AG09319 (cell line): Measurements from ENCODE around the gene BCL10.
A peak's percentile ranks its signal among the peaks of the same experiment; 100 is the strongest.

Experiments
- DNase-seq: peaks from one replicate; pipeline ENCODE4 v3.0.0-alpha.2; 2010; ENCODE audit warnings: low read depth; ENCODE audit errors: extremely low read depth
- CTCF ChIP-seq: IDR thresholded peaks from 2 replicates; pipeline ENCODE4 v1.5.1; 2011; ENCODE audit warnings: low read depth, mild to moderate bottlenecking, inconsistent platforms, low read length, moderate library complexity

BCL10 gene

GRCh38 chr1:85289207-85289847 lies 12.9 kb upstream of the BCL10 start:
- TF ChIP-seq CTCF, result no peak
- peak; percentile 42 for DNase-seq

DNA sequence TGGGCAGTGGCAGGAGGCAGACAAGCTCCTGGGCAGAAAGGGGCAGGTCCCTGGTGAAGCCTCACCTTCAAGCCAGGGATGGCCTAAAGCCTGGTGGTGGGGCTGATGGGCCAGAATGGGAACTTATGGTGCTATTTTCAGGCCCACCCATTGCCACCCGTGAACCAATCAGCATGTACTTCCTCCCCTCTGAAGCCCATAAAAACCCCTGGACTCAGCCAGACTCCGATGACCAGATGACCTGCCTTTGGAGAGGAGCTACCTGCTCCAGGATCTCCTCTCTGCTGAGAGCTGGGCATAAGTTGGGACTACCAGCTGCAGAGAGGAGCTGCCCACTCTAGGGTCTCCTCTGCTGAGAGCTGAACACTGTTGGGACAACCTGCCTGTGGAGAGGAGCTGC lies 7.8 kb upstream of the BCL10 start:
- no peak for DNase-seq
- no peak for TF ChIP-seq CTCF

DNA sequence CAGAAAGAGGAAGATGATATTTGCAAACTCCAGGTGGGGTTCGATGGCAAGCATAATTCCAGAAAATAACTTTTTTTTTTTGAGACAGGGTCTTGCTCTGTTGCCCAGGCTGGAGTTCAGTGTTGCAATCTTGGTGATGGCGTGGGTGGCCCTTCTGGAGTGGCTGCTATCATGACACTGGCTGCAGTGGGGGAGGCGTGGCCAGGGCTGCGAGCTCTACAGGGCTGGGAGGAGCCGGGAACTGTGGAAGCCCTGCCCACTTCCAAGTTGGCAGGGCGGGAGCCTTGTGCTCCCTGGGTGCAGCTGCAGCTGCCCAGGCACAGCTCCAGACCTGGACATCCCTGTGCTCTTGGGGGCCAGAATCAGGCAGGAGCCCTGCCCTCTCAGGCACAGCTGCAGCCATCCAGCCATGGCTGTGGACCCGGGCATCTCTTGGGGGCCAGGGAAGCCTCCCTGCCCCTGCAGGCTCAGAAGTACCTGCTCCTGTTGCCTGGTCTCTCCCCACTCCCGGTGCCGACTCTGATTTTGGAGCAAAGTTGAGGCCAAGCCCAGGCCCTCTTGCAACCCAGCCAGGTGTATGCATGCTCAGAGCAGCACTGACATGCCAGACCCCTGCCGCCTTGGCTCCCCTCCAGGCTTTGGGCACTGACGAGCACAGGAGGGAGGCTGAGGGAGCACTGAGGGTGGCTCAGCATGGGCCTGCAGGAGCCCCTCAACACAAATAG lies 7.2 kb upstream of the BCL10 start:
- DNase-seq, result no peak
- TF ChIP-seq CTCF, result no peak

DNA sequence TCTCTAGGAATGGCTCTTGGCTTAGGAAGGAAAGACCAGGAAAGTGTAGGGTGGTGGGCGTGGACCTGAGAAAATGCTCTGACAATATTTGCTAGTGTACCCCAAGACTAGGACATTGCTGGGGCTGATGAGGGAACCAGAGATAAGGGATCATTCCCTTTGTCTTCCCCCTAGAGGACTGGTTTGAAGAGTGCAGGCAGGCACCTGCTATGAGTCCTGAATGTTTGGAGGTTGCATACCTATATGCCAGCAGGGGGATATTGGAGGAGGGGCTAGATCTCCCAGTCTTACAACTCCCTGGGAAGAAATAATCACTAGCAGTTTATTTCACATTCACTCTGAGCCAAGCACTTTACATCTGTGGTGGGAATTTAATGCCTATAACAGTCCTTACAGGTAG lies 6.0 kb upstream of the BCL10 start:
- DNase-seq, result no peak
- no peak for TF ChIP-seq CTCF

DNA sequence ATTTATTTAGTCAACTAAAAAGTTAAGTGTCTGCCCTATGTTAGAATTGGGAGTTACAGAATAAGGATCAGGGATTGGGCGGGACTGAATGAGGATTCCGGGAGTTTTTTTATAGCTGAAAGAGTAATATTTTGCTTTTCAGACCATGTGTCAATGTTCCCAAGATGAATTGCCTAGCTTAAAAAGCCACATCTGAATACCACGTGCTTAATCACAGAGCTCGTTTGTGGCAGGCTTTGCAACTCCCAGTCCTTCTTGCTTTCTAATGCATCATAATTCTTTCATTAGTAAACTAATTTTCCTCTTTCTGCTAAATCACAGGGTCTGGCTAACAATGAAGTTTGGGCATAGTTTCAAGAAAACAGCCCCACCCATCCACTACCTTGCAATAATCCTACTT lies 4.2 kb upstream of the BCL10 start:
- no peak for TF ChIP-seq CTCF
- no peak for DNase-seq

- DNase-seq, result no peak
- TF ChIP-seq CTCF, result no peak
Measured at GRCh38 chr1:85279458-85280080, 3.1 kb upstream of the BCL10 start.

DNA sequence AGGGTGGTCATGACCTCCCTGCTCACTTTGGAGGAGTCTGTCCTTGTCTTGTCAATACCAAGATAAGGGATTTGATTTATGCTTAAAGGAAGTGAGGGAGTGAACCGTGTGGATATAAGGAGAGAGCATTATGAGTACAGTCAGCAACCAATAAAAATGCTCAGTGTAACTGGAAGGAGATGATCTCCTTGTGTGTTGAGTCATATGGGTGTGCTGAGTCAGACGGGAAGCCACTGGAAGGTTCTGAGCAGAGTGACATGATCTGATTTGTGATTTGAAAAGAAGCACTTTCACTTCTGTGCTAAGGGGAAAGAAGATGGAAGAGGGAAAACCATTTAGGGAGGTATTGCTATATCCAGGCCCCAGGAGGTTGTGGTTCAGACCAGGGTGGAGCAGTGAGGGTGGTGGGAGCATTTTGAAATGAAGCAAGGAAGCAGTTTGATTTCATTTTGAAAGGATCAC lies 2.5 kb upstream of the BCL10 start:
- DNase-seq, result peak; percentile 68
- no peak for TF ChIP-seq CTCF
